SJSA1 (cell line): Measurements from ENCODE around the gene UBR1. TPM values are rescaled to one million over a fixed set of nuclear protein-coding genes. Genes with fewer than 3 reads are reported as not detected.
"Not testable (repeated sequence)": the region's sequence is repeated elsewhere in the genome, so short reads cannot be mapped to it uniquely, and the experiment has no call there.

ENCODE experiments used
- DNase-seq, 2 experiments: peaks; one replicate each; pipeline ENCODE4 v3.0.0-alpha.2; 2015 to 2020; ENCODE audit warnings: low spot score in 2 of 2, low read depth in 1 of 2
- H3K27ac ChIP-seq: fragments of 250-450 bp; sonication (Bioruptor Pico); 2 replicates; pipeline ENCODE4 v1.5.1; 2020; ENCODE audit warnings: mild to moderate bottlenecking, moderate library complexity
- H3K27me3 ChIP-seq: fragments of 250-450 bp; sonication (Bioruptor Pico); replicated peaks from 2 replicates; pipeline ENCODE4 v1.5.1; 2020; ENCODE audit warnings: mild to moderate bottlenecking, moderate library complexity
- H3K36me3 ChIP-seq: fragments of 250-450 bp; sonication (Bioruptor Pico); 2 replicates; pipeline ENCODE4 v1.5.1; 2020; ENCODE audit warnings: mild to moderate bottlenecking
- H3K4me1 ChIP-seq: fragments of 250-450 bp; sonication (Bioruptor Pico); replicated peaks from 2 replicates; pipeline ENCODE4 v1.6.1; 2021; ENCODE audit warnings: mild to moderate bottlenecking
- H3K4me3 ChIP-seq: fragments of 250-450 bp; sonication (Bioruptor Pico); 2 replicates; pipeline ENCODE4 v1.5.1; 2020; ENCODE audit warnings: mild to moderate bottlenecking
- H3K9me3 ChIP-seq: fragments of 250-450 bp; sonication (Bioruptor Pico); replicated peaks from 2 replicates; pipeline ENCODE4 v1.5.1; 2020; ENCODE audit warnings: mild to moderate bottlenecking
- total RNA-seq: library from RNA; depleted of rRNA; stranded (reverse); fragments of >200 nt; shearing (Covaris generic); gene quantifications from 2 replicates; pipeline ENCODE4 v1.2.3, GENCODE V29; 2014

Gene UBR1
- total RNA-seq, 1 experiment from 2014 or later: 39.2 TPM

- not testable (repeated sequence) for H3K4me1 ChIP-seq, H3K4me3 ChIP-seq, H3K36me3 ChIP-seq, DNase-seq, H3K9me3 ChIP-seq, H3K27me3 ChIP-seq, H3K27ac ChIP-seq
Measured at GRCh38 chr15:43128174-43128979, 22.5 kb upstream of the UBR1 start.

GRCh38 chr15:43127752-43128151 lies 21.9 kb upstream of the UBR1 start:
- Histone ChIP-seq H3K9me3 (no peaks in the 10 kb centered on the region; the same call in 1 of the 2 replicates), H3K4me3 (no peak overlapping the region)

GRCh38 chr15:43126356-43126755 lies 20.5 kb upstream of the UBR1 start:
- DNase-seq: no peak

More at GRCh38 chr15:43127752-43128151, 21.9 kb upstream of the UBR1 start:
- Histone ChIP-seq H3K27ac (no peak overlapping the region), H3K4me1 (peaks cover 7% of the 10 kb centered on the region), H3K36me3 (no peaks in the 10 kb centered on the region), H3K27me3 (no peaks in the 10 kb centered on the region)
- DNase-seq: no peak

GRCh38 chr15:43125100-43125661 lies 19.3 kb upstream of the UBR1 start:
- no peaks in the 10 kb centered on the region for H3K36me3 ChIP-seq
- H3K4me3 ChIP-seq: no peak overlapping the region
- H3K27me3 ChIP-seq: no peaks in the 10 kb centered on the region; the same call in 1 of the 2 replicates

More at GRCh38 chr15:43126356-43126755, 20.5 kb upstream of the UBR1 start:
- Histone ChIP-seq H3K9me3 (no peaks in the 10 kb centered on the region; the same call in 1 of the 2 replicates), H3K36me3 (no peaks in the 10 kb centered on the region), H3K4me1 (peaks cover 14% of the 10 kb centered on the region), H3K27me3 (no peaks in the 10 kb centered on the region; the same call in 1 of the 2 replicates), H3K27ac (no peak overlapping the region), H3K4me3 (no peak overlapping the region)

GRCh38 chr15:43121863-43122262 lies 16.0 kb upstream of the UBR1 start:
- peaks cover 6% of the 10 kb centered on the region for H3K27me3 ChIP-seq
- no peaks in the 10 kb centered on the region for H3K36me3 ChIP-seq
- no peaks in the 10 kb centered on the region for H3K9me3 ChIP-seq
- no peak overlapping the region for H3K4me3 ChIP-seq
- peaks cover 14% of the 10 kb centered on the region for H3K4me1 ChIP-seq
- H3K27ac ChIP-seq: no peak overlapping the region
- DNase-seq: no peak

More at GRCh38 chr15:43125100-43125661, 19.3 kb upstream of the UBR1 start:
- H3K27ac ChIP-seq: no peak overlapping the region
- DNase-seq: no peak
- no peaks in the 10 kb centered on the region; the same call in 1 of the 2 replicates for H3K9me3 ChIP-seq
- H3K4me1 ChIP-seq: peaks cover 14% of the 10 kb centered on the region

- Histone ChIP-seq H3K36me3 (no peaks in the 10 kb centered on the region), H3K27ac (no peak overlapping the region), H3K9me3 (no peaks in the 10 kb centered on the region), H3K27me3 (peaks cover 6% of the 10 kb centered on the region), H3K4me1 (peaks cover 14% of the 10 kb centered on the region), H3K4me3 (no peak overlapping the region)
- no peak for DNase-seq
Measured at GRCh38 chr15:43118829-43119228, 13.0 kb upstream of the UBR1 start.

GRCh38 chr15:43118286-43118685 lies 12.4 kb upstream of the UBR1 start:
- H3K4me1 ChIP-seq: peaks cover 11% of the 10 kb centered on the region
- H3K9me3 ChIP-seq: no peaks in the 10 kb centered on the region
- no peak overlapping the region for H3K27ac ChIP-seq
- peaks cover 6% of the 10 kb centered on the region for H3K27me3 ChIP-seq
- DNase-seq: no peak
- H3K36me3 ChIP-seq: no peaks in the 10 kb centered on the region
- no peak overlapping the region for H3K4me3 ChIP-seq

GRCh38 chr15:43111354-43111753 lies 5.5 kb upstream of the UBR1 start:
- no peak overlapping the region for H3K27ac ChIP-seq
- DNase-seq: no peak
- no peaks in the 10 kb centered on the region for H3K36me3 ChIP-seq
- H3K4me1 ChIP-seq: no peaks in the 10 kb centered on the region; the same call in 1 of the 2 replicates
- H3K4me3 ChIP-seq: no peak overlapping the region
- H3K9me3 ChIP-seq: no peaks in the 10 kb centered on the region
- H3K27me3 ChIP-seq: no peaks in the 10 kb centered on the region

GRCh38 chr15:43107751-43108150 lies 1.9 kb upstream of the UBR1 start:
- no peak for DNase-seq
- peaks cover 9% of the 10 kb centered on the region for H3K36me3 ChIP-seq
- H3K27ac ChIP-seq: no peak overlapping the region

GRCh38 chr15:43106486-43106829 lies 620 bp upstream of the UBR1 start:
- no peaks in the 10 kb centered on the region for H3K27me3 ChIP-seq
- no peaks in the 10 kb centered on the region; the same call in 1 of the 2 replicates for H3K4me1 ChIP-seq

More at GRCh38 chr15:43107751-43108150, 1.9 kb upstream of the UBR1 start:
- H3K4me3 ChIP-seq: no peak overlapping the region
- H3K4me1 ChIP-seq: no peaks in the 10 kb centered on the region; the same call in 1 of the 2 replicates
- no peaks in the 10 kb centered on the region for H3K27me3 ChIP-seq
- no peaks in the 10 kb centered on the region for H3K9me3 ChIP-seq

GRCh38 chr15:43105077-43105736 lies 631 bp downstream of the UBR1 start:
- peaks cover 30% of the 10 kb centered on the region for H3K36me3 ChIP-seq
- H3K9me3 ChIP-seq: no peaks in the 10 kb centered on the region
- H3K27ac ChIP-seq: peak overlapping the region; percentile 54
- H3K4me1 ChIP-seq: no peaks in the 10 kb centered on the region; the same call in 1 of the 2 replicates
- peak overlapping the region; percentile 57 for H3K4me3 ChIP-seq
- H3K27me3 ChIP-seq: no peaks in the 10 kb centered on the region
- no peak for DNase-seq

More at GRCh38 chr15:43106486-43106829, 620 bp upstream of the UBR1 start:
- peaks cover 19% of the 10 kb centered on the region for H3K36me3 ChIP-seq
- peak overlapping the region; percentile 54 for H3K27ac ChIP-seq
- DNase-seq: no peak
- H3K4me3 ChIP-seq: peak overlapping the region; percentile 57
- no peaks in the 10 kb centered on the region for H3K9me3 ChIP-seq

GRCh38 chr15:43104426-43104825 lies 1.4 kb downstream of the UBR1 start:
- peaks cover 35% of the 10 kb centered on the region for H3K36me3 ChIP-seq
- H3K9me3 ChIP-seq: no peaks in the 10 kb centered on the region
- H3K4me1 ChIP-seq: no peaks in the 10 kb centered on the region; the same call in 1 of the 2 replicates
- H3K4me3 ChIP-seq: no peak overlapping the region
- no peak for DNase-seq
- no peak overlapping the region for H3K27ac ChIP-seq
- no peaks in the 10 kb centered on the region for H3K27me3 ChIP-seq

GRCh38 chr15:43103907-43104306 lies 1.9 kb downstream of the UBR1 start:
- no peak for DNase-seq
- Histone ChIP-seq H3K36me3 (peaks cover 36% of the 10 kb centered on the region), H3K4me3 (no peak overlapping the region), H3K4me1 (no peaks in the 10 kb centered on the region; the same call in 1 of the 2 replicates), H3K27ac (no peak overlapping the region), H3K9me3 (no peaks in the 10 kb centered on the region), H3K27me3 (no peaks in the 10 kb centered on the region)

- Histone ChIP-seq H3K4me1 (no peaks in the 10 kb centered on the region; the same call in 1 of the 2 replicates), H3K4me3 (no peak overlapping the region)
Measured at GRCh38 chr15:43102187-43102586, 3.7 kb downstream of the UBR1 start.

More at GRCh38 chr15:43102187-43102586, 3.7 kb downstream of the UBR1 start:
- H3K36me3 ChIP-seq: peaks cover 41% of the 10 kb centered on the region
- H3K9me3 ChIP-seq: no peaks in the 10 kb centered on the region
- H3K27ac ChIP-seq: no peak overlapping the region
- no peaks in the 10 kb centered on the region for H3K27me3 ChIP-seq
- DNase-seq: no peak
